ENCODE data around the gene DNER.

DNER gene

GRCh38 chr2:229669841-229670240, 44.5 kb downstream of the DNER start:
- no peak for DNase-seq

GRCh38 chr2:229666811-229667210, 47.5 kb downstream of the DNER start:
- DNase-seq, result no peak

GRCh38 chr2:229665158-229665557, 49.2 kb downstream of the DNER start:
- DNase-seq, result no peak

GRCh38 chr2:229661478-229661877, 52.9 kb downstream of the DNER start:
- DNase-seq, result no peak

GRCh38 chr2:229660951-229661350, 53.4 kb downstream of the DNER start:
- no peak for DNase-seq

GRCh38 chr2:229660391-229660790, 54.0 kb downstream of the DNER start:
- no peak for DNase-seq

GRCh38 chr2:229658004-229658403, 56.4 kb downstream of the DNER start:
- no peak for DNase-seq

- no peak for DNase-seq
Measured at GRCh38 chr2:229654437-229654836, 59.9 kb downstream of the DNER start.

- DNase-seq, result no peak
Measured at GRCh38 chr2:229653531-229653930, 60.8 kb downstream of the DNER start.

DNA sequence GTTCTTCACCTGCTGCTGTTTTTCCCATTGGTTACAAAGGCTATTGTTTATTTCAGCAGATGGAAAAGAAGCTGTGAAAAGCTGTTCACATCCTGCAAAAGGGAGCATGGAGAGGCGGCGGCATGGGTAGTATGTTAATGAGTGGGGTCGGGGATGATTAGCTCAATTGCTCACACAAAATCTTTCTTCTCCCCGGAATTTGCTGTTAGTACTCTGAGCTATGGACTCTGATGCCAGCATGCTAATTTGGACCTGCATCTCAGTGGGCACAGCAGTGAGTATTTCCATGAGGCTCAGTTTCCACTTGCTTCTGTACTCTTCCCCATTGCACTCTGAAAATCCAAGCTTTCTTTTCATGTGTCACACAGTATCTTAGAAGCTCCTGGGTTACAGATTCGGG, 61.6 kb downstream of the DNER start:
- no peak for DNase-seq

DNA sequence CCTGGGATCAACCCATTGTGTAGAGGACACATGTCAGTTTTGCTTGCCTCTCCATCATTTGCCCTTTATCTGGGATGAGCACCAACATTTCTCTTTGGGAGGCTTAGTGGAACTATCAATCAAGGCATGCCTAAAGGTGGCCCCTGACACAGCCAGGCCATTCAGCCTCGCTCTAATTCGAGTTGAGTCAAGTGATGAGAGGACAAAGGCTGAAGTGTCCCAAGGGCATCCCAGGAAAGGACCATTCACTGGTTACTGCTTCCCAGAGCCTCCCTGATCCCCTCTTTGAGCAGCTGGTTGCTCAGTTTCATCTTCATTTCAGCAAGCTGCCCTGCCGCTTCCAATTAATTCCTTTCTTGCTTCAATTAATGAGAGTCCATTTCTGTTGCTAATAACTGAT, 63.5 kb downstream of the DNER start:
- DNase-seq, result no peak

DNA sequence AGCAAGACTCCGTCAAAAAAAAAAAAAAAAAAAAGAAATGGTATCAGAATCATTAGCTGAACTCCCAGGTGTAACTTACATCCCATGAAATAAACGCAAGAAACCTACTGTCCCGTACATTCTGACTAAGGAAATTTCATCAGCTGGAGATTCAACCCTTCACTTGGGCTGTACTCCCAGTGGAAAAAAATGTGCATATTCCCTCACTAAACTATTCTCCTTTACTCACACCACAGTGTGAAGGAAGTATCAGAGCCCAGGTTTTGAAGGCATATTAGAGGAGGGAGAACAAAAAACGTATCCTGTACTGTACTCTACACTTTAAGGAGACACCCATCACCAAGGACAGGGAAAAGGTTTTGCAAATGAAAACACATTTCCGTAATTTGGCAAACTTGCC, 64.3 kb downstream of the DNER start:
- no peak for DNase-seq

DNA sequence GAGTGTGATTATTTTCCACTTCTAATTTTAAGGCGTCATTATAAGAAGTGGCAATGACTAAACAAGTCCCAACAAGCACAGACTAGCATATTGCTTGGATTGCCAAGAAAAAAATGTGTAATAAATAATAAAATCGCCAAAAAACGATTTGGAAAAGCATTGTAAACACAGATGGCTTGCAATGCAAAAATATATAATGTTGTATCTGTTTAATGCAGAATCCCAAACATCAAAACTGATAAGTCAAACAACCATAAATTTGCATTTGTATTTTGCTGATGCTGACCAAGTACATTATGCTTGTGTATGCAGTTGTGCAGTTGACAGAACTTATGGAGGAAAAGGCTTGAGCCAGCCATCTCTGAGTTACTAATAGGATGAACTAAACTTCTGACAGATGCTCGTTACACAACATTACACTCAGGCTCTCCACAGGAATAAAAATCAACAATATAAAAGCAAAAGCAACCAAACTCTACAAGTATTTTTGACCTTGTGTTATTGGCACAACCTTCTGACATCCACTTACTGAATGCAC, 68.1 kb downstream of the DNER start:
- no peak for DNase-seq

DNA sequence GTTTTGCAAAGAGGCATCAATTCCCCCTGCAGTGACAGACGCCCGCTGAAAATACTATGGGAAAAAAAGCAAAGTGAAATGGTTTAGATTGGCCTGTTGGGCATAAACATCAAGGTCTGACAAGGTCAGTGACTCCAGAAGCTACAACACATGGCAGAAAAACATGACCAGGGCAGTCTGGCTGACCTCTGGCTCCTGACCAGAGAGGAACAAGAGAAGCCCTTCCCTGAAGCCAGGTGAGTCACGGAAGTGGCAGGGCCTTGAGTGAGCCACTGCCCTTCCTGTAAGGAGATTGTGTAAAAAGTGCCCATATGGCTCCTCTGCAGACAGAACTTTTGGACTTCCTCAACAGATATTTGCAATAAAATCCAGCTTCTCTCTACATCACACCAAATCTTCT, 72.0 kb downstream of the DNER start:
- no peak for DNase-seq

DNA sequence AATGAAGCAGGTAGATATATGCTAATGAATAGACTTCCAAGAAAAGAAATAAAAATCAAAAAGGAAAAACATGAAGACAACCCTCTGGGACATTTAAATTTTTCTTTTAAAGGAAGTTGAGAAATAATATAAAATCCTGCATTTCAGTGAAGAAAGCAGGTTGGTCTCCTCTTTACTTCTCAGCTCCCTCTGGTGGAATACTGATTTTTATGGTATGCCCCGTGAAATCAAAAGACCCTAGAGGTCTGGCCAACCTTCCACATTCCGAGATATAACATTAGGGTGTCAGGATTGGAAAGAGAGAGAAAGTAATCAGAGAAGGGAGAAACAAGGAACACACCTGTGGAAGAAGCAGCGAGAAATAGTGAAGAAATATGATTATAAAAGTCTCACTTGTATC, 72.7 kb downstream of the DNER start:
- no peak for DNase-seq

DNA sequence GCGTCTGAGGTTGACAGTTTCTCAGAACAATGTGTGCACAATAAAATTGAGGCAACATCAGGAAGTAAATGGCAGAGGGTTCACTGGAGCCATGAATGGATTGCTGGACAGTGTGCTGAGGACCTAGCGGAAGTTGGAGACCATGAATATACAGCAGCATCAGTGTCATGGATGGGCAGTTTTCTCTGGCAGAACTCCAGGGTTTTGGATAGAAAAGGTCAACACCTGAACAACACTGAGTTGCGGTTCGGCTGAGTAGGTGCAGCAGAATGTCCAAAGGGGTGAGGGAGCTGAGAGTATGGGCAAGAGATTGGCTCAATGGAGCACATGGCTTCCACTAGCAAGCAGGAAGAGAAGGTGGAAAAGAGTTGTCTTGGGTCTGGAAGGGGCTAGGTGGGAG, 73.7 kb downstream of the DNER start:
- no peak for DNase-seq

DNA sequence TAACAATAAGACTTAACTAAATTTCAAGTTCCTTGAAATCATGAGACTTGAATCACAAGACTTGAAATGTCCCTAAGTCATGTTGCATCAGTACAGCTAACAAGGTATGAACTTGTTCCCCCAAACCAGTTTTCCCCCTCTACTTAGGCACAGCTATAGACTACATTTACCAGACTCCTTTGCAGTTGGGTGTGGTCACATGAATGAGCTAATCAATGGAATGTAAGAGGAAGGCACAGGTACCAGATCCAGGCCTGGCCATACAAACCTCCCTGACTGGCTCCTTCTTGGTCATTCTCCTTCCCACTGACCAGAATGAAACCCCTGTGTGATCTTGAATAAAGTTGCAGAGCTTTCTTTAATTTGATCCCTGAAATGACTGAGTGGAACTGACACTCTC, 77.8 kb downstream of the DNER start:
- no peak for DNase-seq

GRCh38 chr2:229635371-229635680, 79.0 kb downstream of the DNER start:
- no peak for DNase-seq

- no peak for DNase-seq
Measured at GRCh38 chr2:229634601-229635370, 79.6 kb downstream of the DNER start.

GRCh38 chr2:229633556-229633955, 80.8 kb downstream of the DNER start:
- DNase-seq, result no peak

- DNase-seq, result no peak
Measured at GRCh38 chr2:229629039-229629438, 85.3 kb downstream of the DNER start.

GRCh38 chr2:229627728-229628127, 86.6 kb downstream of the DNER start:
- no peak for DNase-seq

DNA sequence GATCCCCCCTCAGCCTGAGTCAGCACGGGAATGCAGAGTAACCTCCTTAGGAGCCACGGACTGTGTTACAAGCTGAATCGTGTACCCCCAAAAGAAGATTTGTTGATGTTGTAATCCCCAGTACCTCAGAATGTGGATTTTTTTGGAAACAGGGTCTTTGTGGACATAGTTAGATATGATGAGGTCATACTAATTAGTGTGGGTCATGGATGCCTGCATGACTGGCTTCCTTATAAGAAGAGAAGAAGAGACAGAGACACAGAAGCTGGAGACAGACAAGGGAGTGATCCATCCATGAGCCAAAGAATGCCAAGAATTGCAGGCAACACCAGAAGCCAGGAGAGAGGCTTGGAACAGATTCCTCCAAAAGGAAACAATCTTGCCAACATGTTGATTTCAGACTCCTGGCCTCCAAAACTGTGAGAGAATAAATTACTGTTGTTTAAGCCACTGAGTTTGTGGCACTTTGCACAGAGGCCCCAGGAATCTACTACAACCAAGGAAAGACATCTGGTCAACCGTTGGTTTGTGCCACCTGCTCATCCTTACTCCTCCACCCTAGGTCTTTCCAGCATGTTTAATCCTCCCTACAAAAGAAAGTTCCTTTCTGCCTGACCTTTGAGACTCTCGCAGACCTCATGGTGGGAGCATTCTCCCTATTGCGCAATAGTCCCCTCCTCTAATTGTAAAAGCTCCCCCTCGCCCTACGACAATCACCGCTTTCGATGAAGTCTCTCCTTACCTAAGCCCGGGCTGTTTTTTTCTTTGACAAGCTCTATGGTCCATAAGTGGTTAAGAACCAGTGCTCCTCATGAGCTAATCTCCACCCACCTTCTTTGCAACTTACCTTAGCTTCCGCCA, 91.6 kb downstream of the DNER start:
- no peak for DNase-seq

- no peak for DNase-seq
Measured at GRCh38 chr2:229620759-229621158, 93.6 kb downstream of the DNER start.

Data from activated CD4-positive, CD25-positive, alpha-beta regulatory T cell (primary cell).